OCI-LY3 (cell line): ENCODE results near the gene ETV6.

ENCODE experiments used
- EZH2phosphoT487 ChIP-seq: fragments of 200-600 bp; shearing (Covaris generic); IDR thresholded peaks from 2 replicates; pipeline ENCODE4 v1.6.1; 2018; ENCODE audit warnings: antibody characterized with exemption, mixed run types, low read depth
- TF ChIP-seq, protein P1 (sequence below): fragments of 200-600, 300-600 bp; sonication (generic); IDR thresholded peaks from 2 replicates; pipeline ENCODE4 v1.5.1; 2014; ENCODE audit warnings: antibody characterized with exemption, low read length, low read depth

DNA sequence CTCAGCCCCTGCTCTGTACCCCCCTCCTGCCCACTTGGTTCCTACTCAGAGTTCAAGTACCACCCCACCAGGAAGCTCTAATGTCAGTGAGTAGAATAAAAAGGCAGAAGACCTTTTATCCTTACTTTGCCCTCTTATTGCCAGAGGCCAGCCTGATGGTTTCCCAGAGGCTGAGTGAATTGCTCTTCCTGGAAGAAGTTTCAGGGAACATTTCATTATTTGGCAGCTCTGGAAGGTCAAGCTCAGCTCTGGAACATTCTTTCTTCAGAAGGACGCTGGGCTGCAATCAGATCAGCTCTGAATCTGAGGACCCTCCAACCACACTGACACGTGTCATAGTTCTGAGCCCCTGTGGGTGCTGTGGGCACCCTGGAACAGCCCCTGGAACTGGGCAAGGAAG, 188.9 kb downstream of the ETV6 start:
- TF ChIP-seq, protein P1, sequence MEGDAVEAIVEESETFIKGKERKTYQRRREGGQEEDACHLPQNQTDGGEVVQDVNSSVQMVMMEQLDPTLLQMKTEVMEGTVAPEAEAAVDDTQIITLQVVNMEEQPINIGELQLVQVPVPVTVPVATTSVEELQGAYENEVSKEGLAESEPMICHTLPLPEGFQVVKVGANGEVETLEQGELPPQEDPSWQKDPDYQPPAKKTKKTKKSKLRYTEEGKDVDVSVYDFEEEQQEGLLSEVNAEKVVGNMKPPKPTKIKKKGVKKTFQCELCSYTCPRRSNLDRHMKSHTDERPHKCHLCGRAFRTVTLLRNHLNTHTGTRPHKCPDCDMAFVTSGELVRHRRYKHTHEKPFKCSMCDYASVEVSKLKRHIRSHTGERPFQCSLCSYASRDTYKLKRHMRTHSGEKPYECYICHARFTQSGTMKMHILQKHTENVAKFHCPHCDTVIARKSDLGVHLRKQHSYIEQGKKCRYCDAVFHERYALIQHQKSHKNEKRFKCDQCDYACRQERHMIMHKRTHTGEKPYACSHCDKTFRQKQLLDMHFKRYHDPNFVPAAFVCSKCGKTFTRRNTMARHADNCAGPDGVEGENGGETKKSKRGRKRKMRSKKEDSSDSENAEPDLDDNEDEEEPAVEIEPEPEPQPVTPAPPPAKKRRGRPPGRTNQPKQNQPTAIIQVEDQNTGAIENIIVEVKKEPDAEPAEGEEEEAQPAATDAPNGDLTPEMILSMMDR = no peak
- no peak for TF ChIP-seq EZH2phosphoT487
